ENCODE results near the gene UBE2L5.

UBE2L5 gene

GRCh38 chr13:30406779-30407416 lies 15.4 kb upstream of the UBE2L5 start:
- DNase-seq: no peak

- peak; percentile 26 for DNase-seq
Measured at GRCh38 chr13:30408319-30409101, 13.8 kb upstream of the UBE2L5 start.

- DNase-seq: no peak
Measured at GRCh38 chr13:30409886-30410704, 12.2 kb upstream of the UBE2L5 start.

- no peak for DNase-seq
Measured at GRCh38 chr13:30410705-30411125, 11.6 kb upstream of the UBE2L5 start.

- DNase-seq: no peak
Measured at GRCh38 chr13:30412346-30412745, 9.9 kb upstream of the UBE2L5 start.

- no peak for DNase-seq
Measured at GRCh38 chr13:30413842-30414241, 8.5 kb upstream of the UBE2L5 start.

- DNase-seq: no peak
Measured at GRCh38 chr13:30415430-30416030, 6.8 kb upstream of the UBE2L5 start.

- no peak for DNase-seq
Measured at GRCh38 chr13:30416471-30416870, 5.8 kb upstream of the UBE2L5 start.

- DNase-seq: no peak
Measured at GRCh38 chr13:30418075-30418716, 4.1 kb upstream of the UBE2L5 start.

GRCh38 chr13:30418717-30419459 lies 3.4 kb upstream of the UBE2L5 start:
- DNase-seq: no peak

GRCh38 chr13:30421093-30422053 lies 920 bp upstream of the UBE2L5 start:
- DNase-seq: no peak

GRCh38 chr13:30423891-30424290 lies 1.6 kb downstream of the UBE2L5 start:
- DNase-seq: no peak

GRCh38 chr13:30429235-30429634 lies 6.9 kb downstream of the UBE2L5 start:
- DNase-seq: no peak

- DNase-seq: no peak
Measured at GRCh38 chr13:30429721-30430694, 7.7 kb downstream of the UBE2L5 start.

GRCh38 chr13:30431269-30431940 lies 9.1 kb downstream of the UBE2L5 start:
- DNase-seq: no peak

GRCh38 chr13:30435911-30436451 lies 13.7 kb downstream of the UBE2L5 start:
- DNase-seq: no peak

- no peak for DNase-seq
Measured at GRCh38 chr13:30437177-30437576, 14.9 kb downstream of the UBE2L5 start.

GRCh38 chr13:30438286-30438685 lies 16.0 kb downstream of the UBE2L5 start:
- no peak for DNase-seq

Data from NCI-H2029 treated with DMSO at 0.1 percent for 48 hours (cell line).